Measurements from ENCODE around the gene SLC25A21.
A peak's percentile ranks its signal among the peaks of the same experiment; 100 is the strongest.

The SLC25A21 gene

DNA sequence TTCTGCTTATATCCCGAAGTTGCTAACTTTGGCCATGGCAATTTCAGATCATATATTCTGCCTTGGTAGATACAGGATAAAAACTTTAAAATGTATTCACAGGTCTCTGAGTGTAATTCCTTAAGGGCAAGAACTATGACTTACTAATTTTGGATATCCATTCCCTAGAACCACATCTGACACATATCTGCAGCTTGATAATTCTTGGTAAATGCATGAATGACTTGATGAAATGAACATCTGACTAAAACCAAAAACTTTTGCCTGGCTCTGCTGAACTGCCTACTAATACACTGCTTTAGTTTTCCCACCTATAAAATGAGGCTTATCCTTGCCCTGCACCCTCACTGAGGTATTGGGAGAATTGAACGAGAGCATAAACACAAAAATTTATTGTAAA, 32.2 kb downstream of the SLC25A21 start:
- no peak for DNase-seq

DNA sequence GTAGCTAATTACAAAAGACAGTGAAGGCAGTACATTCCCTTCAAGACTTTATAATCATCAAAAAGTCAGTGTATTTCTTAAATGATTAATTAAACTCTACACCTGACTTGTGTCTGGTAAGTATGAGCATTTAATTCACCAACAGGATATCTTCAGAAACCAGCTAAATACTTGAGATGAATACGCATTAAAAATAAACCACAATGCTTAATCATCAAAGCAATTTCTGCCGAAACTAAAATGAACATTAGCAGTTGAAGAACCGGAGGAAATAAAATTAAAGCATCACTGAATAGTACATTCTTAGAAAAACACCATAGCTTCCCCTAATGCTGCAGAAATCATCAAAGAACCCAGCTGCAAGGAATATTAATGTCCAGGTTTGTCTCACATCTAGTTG, 32.7 kb downstream of the SLC25A21 start:
- no peak for DNase-seq

GRCh38 chr14:37138898-37139297, 33.5 kb downstream of the SLC25A21 start:
- DNase-seq, result no peak

- no peak for DNase-seq
Observed at GRCh38 chr14:37133284-37133913, 39.0 kb downstream of the SLC25A21 start.

DNA sequence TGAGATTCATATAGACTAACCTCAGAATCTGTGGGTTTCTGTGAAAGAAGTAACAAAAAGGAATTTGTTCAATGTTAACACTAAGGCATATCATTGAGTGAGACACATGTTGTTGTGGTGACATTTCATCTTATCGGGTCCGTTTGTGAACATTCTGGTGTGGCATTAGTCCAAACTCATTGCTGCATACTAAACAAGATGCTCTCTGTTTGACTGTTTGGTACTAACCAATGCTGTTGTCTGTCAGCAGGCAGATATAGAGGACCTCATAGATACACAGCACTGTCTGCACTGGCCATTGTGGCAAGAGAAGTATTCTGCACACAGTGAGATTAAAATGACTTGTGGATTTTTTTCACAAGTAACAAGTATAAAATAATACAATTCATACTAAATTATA, 41.2 kb downstream of the SLC25A21 start:
- DNase-seq, result no peak

DNA sequence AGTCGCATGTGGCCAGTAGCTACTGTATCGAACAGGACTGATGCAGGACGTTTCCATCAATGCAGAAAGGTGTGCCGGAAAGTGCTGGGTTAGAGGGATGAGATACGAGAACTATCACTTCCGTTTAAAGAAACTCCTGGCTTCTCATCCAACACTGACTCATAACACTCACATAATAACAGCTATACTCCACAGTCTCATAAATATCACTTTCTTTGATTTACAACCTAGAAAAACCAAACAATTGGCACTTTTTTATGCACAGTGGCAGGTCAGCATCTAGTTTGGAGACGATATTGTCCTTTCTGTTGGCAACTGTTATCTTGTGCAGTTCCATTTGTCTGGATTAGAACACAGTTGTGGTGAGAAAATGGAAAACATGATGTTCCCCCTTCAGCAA, 43.4 kb downstream of the SLC25A21 start:
- no peak for DNase-seq

- peak in 1 of 2 experiments; percentile 10 for DNase-seq
Observed at GRCh38 chr14:37124614-37125013, 47.8 kb downstream of the SLC25A21 start.

GRCh38 chr14:37122919-37123639, 49.3 kb downstream of the SLC25A21 start:
- no peak for DNase-seq

DNA sequence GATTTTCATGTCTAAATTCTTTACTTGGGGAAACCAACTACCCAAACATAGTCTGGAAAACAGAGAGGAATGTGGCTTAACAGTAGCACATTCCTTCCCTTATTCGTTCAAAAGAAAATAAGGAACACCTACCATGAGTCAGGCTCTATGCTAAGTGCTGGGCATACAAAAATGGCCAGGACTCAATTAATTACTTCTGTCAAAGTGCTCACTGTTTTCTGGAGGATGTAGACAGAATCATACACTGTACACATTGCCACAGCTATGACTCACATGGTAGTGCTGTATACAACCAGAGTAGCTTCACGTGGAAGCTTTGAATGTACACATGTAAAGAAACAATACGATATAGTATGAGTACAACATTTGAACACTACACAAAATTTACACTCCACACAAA, 50.1 kb downstream of the SLC25A21 start:
- no peak for DNase-seq

- DNase-seq, result no peak
Observed at GRCh38 chr14:37118673-37119366, 53.6 kb downstream of the SLC25A21 start.

DNA sequence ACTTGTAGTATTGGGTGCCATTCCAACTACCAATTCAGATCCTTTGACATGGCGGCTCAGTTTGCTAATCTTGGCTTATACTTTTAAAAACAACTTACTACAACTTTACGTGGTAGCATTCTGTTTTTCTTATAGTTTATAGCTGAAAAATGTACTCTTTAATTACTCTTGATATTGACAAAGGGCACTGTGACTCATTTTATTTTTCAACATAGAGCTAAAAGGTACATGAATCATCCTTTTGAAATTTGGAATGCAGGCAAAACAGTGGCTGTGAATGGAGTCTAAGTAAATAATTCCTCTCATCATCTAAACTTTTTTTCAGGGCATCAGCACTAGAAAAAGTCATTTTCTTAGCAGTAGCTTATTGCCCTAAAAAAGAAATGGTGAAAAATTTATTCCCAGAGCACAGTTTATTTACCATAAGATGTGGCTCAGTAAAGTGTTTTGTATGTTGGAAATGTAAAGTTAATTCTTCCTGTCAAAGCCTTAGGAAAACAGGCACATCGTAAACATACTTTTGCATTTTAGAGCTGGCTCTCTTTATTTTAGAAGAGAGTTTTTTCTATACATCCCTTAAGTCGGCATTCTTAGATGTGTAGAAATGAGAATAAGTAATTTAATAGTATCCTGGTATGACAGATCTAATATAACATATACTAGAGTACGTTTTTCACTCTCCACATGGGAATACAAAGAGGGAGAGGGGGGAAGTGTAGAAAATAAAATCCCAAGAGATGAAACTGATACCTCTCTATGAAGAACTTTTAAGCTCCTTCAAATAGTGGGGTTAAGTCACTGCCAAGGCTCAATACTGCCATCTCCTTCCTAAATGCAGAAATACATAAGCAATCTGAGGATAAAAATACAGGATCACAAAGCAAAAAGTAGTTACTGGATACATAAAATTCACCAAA, 55.2 kb downstream of the SLC25A21 start:
- DNase-seq, result peak in 1 of 2 experiments; percentile 13

DNA sequence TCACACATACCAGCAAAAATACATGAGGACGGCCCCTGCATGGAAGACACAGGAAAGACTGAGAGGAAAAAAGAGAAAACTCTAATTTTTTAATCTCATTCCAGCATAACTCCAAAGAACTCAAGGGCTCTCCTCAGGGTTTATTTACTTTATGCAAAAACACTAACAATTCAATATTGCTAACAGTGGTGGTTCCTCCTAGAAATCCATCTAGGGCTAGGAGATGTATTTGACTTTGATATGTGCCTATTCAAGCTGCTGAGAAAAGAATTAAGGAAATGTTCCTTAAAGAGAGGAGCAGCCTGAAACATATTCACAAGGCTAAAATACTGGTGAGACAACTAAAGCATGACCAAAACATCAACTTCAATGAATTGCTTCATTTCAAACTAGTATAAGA, 57.0 kb downstream of the SLC25A21 start:
- no peak for DNase-seq

GRCh38 chr14:37114559-37114958, 57.8 kb downstream of the SLC25A21 start:
- DNase-seq, result no peak

DNA sequence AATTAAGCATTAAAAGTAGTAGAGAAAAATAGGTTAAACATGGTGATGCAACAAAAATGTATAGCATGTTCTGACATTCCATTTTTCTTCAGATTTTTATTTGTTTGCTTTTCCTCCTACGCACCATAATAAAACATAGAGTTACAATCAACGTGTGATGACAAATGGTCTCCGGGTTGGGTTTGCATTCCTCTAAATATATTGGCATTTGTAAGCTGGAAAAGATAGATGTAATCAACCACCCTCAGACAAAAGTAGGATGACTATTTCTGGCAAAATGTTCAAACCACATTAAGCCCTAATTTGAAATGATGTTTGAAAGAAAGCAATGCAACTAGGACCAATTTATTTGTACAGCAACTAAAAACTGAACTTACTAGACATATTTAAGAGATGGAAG, 58.4 kb downstream of the SLC25A21 start:
- DNase-seq, result no peak

- DNase-seq, result no peak
Observed at GRCh38 chr14:37098132-37098531, 74.3 kb downstream of the SLC25A21 start.

DNA sequence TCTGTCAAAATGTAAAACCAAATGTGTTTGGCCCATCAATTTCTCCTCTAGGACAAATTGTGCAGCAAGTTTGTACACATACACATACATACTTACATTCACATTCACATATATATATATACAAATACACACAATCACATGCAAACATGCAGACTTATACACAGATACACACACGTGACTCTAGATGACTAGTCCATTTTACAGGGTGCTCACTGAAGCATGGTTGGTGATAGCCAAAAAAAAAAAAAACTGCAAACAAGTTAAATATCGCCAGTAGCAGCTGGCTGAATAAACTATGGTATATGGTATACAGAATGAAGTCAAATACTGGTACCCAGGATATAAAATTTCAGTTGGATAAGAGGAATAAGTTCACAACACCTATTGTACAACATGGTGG, 77.9 kb downstream of the SLC25A21 start:
- DNase-seq, result no peak

DNA sequence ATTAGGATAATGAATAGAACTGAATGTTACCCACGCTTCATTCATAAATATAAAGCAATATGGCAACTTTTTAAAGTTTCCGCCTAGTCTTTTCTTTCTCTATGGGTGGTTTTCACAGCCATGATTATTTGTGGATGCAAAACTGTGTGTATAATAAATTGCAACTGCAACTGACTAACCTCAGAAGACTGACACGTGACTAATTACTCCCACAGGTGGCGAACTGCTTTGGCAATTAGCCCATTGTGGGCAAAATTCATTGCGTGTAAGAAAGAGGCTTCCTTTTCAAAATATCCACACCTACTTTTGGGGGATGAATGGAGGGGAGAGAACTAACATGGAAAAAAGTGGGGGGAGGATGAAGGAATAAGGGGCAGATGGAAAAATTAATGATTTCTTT, 79.0 kb downstream of the SLC25A21 start:
- DNase-seq, result no peak

DNA sequence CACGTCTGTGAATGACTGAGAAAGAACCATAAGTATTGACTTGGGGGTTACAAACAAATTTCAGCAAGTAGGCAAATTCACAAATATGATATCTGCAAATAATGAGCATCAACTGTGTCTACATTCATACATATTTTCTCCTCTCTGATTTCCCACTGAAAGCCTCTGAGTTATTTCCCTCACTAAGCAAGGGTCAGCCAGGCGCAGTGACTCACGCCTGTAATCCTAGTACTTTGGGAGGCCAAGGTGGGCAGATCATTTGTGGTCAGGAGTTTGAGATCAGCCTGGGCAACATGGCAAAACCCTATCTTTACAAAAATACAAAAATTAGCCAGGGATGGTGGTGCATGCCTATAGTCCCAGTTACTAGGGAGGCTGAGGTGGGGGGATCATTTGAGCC, 80.8 kb downstream of the SLC25A21 start:
- no peak for DNase-seq

DNA sequence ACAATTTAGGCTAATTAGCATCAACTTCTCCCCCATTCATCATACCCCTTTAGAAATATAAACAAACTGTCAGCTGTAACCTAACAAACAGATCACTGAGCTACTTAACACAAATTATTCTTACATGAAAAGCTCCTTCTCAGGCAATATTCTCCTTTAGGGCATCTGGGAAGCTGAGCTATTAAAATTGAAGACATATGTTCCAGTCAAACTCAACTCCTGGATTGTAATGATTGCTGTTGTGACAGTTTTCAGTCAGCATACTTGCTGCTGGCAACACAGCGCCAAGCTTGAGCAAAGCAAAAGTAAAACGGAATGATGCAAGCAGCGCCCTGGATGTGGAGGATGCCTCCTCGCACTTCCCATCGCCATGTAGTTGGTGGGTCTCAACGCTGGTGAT, 82.4 kb downstream of the SLC25A21 start:
- DNase-seq, result no peak

- DNase-seq, result no peak
Observed at GRCh38 chr14:37089410-37089809, 83.0 kb downstream of the SLC25A21 start.

DNA sequence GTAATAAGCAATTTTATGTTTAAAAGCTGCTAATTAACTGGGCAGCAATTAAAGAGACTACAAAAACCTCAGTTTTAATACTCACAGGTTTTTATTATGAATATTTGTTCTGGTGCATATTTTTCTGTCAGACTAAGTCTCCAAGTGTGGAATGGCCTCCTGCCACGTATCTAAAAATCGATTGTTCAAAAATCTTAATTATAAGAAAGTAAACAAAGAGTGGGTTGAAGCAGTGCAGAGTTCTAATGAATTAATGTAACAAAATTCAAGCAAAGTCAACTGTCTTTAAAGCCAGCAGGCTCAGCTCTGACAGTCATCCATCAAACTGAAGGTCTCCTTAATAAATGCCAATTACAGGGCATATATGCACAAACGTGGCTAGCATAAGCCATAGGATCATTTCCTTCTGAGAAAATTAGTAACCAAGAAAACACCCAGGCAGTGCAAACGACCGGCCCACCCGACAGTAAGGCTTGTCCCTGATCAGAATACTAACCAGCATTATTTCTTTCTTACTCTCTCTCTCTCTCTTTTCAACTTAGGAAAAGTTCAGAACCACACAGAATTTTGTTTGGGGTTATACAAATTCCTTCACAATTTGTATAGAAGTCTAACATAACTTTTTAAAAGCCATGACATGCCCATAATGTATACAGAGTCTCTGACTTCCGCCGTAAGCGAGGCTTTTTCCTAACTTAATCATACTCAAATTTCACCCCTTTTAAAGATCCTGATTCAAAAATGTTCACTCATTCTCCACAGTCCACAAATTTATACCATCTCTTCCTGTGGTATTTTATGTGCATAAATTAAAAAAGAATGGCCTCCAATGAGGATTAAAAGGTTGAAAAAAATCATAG, 83.8 kb downstream of the SLC25A21 start:
- DNase-seq, result no peak

GRCh38 chr14:37087520-37087919, 84.9 kb downstream of the SLC25A21 start:
- DNase-seq, result no peak
